HUDEP-2 (cell line): ENCODE results near the gene PPP6R2.
"Not testable (repeated sequence)": the region's sequence is repeated elsewhere in the genome, so short reads cannot be mapped to it uniquely, and the experiment has no call there.

ENCODE experiments used
- DNase-seq, 76 experiments: peaks; one replicate each; lab custom pipeline; 2025; ENCODE audit not compliant: unreplicated experiment in 76 of 76; lab: John Stamatoyannopoulos, UW

PPP6R2 gene

GRCh38 chr22:50419116-50419515, 76.0 kb downstream of the PPP6R2 start:
- no peak for DNase-seq

- no peak for DNase-seq
These were observed 76.9 kb downstream of the PPP6R2 start for GRCh38 chr22:50420015-50420414.

GRCh38 chr22:50420581-50420980, 77.5 kb downstream of the PPP6R2 start:
- DNase-seq, result no peak

- DNase-seq, result no peak
These were observed 78.9 kb downstream of the PPP6R2 start for GRCh38 chr22:50422046-50422445.

- DNase-seq, result no peak
These were observed 80.1 kb downstream of the PPP6R2 start for GRCh38 chr22:50422961-50423815.

GRCh38 chr22:50423956-50424355, 80.8 kb downstream of the PPP6R2 start:
- no peak for DNase-seq

- DNase-seq, result no peak
These were observed 82.2 kb downstream of the PPP6R2 start for GRCh38 chr22:50425179-50425916.

GRCh38 chr22:50432131-50432876, 89.2 kb downstream of the PPP6R2 start:
- no peak for DNase-seq

GRCh38 chr22:50432877-50433510, 89.9 kb downstream of the PPP6R2 start:
- DNase-seq, result not testable (repeated sequence)

- no peak for DNase-seq
These were observed 91.7 kb downstream of the PPP6R2 start for GRCh38 chr22:50434849-50435248.

- no peak for DNase-seq
These were observed 92.3 kb downstream of the PPP6R2 start for GRCh38 chr22:50435291-50436014.

- DNase-seq, result no peak
These were observed 93.1 kb downstream of the PPP6R2 start for GRCh38 chr22:50436015-50436830.

- DNase-seq, result no peak
These were observed 93.8 kb downstream of the PPP6R2 start for GRCh38 chr22:50436841-50437341.

GRCh38 chr22:50437511-50438304, 94.6 kb downstream of the PPP6R2 start:
- DNase-seq, result no peak

- DNase-seq, result no peak
These were observed 95.5 kb downstream of the PPP6R2 start for GRCh38 chr22:50438305-50439275.

GRCh38 chr22:50439314-50439870, 96.3 kb downstream of the PPP6R2 start:
- no peak for DNase-seq

- DNase-seq, result no peak
These were observed 96.8 kb downstream of the PPP6R2 start for GRCh38 chr22:50439871-50440331.
